Activated naive CD4-positive, alpha-beta T cell treated with anti-CD3 and anti-CD28 coated beads for 36 hours (primary cell): ENCODE results near the gene LSG1. TPM values are rescaled to one million over a fixed set of nuclear protein-coding genes. Genes with fewer than 3 reads are reported as not detected.
A peak's percentile ranks its signal among the peaks of the same experiment; 100 is the strongest.

ENCODE experiments used
- CTCF ChIA-PET: fragments of 350-600 bp; sonication (Branson Sonifier 250); formaldehyde crosslinking; loops from one replicate; lab custom pipeline; 2021; ENCODE audit warnings: antibody characterized with exemption; lab: Charles Lee
- DNase-seq: peaks from one replicate; pipeline ENCODE4 v3.0.0-alpha.2; 2020
- H3K27ac Mint-ChIP-seq: one replicate; pipeline ENCODE4 v1.8.0; 2021; ENCODE audit warnings: mild to moderate bottlenecking, mixed read lengths
- H3K27me3 Mint-ChIP-seq: one replicate; pipeline ENCODE4 v1.8.0; 2021; ENCODE audit warnings: low read depth, mixed read lengths
- H3K36me3 Mint-ChIP-seq: one replicate; pipeline ENCODE4 v1.8.0; 2021; ENCODE audit warnings: low read depth, mixed read lengths
- H3K4me1 Mint-ChIP-seq: one replicate; pipeline ENCODE4 v1.8.0; 2021; ENCODE audit warnings: low read depth, mixed read lengths
- H3K4me3 Mint-ChIP-seq: one replicate; pipeline ENCODE4 v1.8.0; 2021; ENCODE audit warnings: mild to moderate bottlenecking, moderate library complexity, mixed read lengths
- H3K9me3 Mint-ChIP-seq: one replicate; pipeline ENCODE4 v1.8.0; 2021; ENCODE audit warnings: mixed read lengths
- intact Hi-C: fragments of 100-400 bp; cut with micrococcal nuclease; formaldehyde crosslinking; loops from one replicate; pipeline ENCODE4 v1.15.1; 2023
- total RNA-seq, 2 experiments: library from RNA; stranded (reverse); gene quantifications; one replicate each; pipeline ENCODE4 v1.2.3, GENCODE V29; 2021

The LSG1 gene
- 10 to 100 TPM; 26.4 to 27.0 TPM for total RNA-seq

GRCh38 chr3:194671900-194672808 is at the start of gene LSG1:
LSG1 (minus strand) TSS chr3:194672191; CDS start chr3:194672162, 29 bp downstream.
- H3K27me3 Mint-ChIP-seq: no peaks in the 10 kb centered on the region
- H3K9me3 Mint-ChIP-seq: no peaks in the 10 kb centered on the region
- intact Hi-C loops: loop anchor here (1.0 to 10.0 kb wide), 9 partner anchors 13 to 1413 kb away; partner anchors contain the start of genes ACAP2, ATP13A3, FAM43A and PPP1R2
- CTCF ChIA-PET: interaction anchor here (0.5 to 6.4 kb wide), 22 partner anchors 11 to 598 kb away, joined by 3 to 110 read pairs (median 4); partner anchors contain the start of genes FAM43A and XXYLT1
- peak; percentile 94 for DNase-seq
- peaks cover 55% of the 10 kb centered on the region for H3K4me1 Mint-ChIP-seq
- H3K4me3 Mint-ChIP-seq: peak within 1 kb of the TSS; percentile 99
- H3K27ac Mint-ChIP-seq: peak within 1 kb of the TSS; percentile 97
- H3K36me3 Mint-ChIP-seq: peaks cover 5% of the 10 kb centered on the region

DNA sequence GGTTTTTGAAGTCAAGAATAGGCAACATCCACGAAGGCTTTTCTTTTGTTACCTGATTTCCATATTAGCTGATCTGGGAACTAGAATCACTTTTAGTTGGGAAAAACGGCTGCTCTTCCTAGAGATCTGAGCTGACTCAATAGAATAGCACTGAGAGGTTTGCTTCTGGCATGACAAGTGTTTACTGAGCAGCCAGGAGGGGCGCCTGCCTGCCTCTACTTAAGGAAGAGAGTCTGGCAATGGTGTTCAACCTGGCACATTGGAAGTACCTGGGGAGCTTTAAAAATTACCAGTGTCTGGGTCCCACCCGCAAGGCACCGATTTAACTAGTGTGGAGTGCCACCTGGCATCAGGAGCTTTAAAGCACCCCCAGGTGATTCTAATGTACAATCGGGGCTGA is 48.1 kb upstream of the LSG1 start:
- CTCF ChIA-PET: interaction anchor here (0.6 to 2.0 kb wide), 2 partner anchors 33 to 412 kb away, joined by 3 to 6 read pairs; no protein-coding TSS in a partner anchor

GRCh38 chr3:194718079-194718478 is 46.1 kb upstream of the LSG1 start:
- Mint-ChIP-seq H3K9me3 (no peaks in the 10 kb centered on the region), H3K4me1 (no peaks in the 10 kb centered on the region), H3K4me3 (no peak overlapping the region), H3K36me3 (no peaks in the 10 kb centered on the region), H3K27me3 (no peaks in the 10 kb centered on the region), H3K27ac (no peak overlapping the region)
- intact Hi-C loops: no loop called here
- CTCF ChIA-PET: interaction anchor here (1.4 kb wide), 1 partner anchor 48 kb away, joined by 5 read pairs; no protein-coding TSS in a partner anchor
- DNase-seq: no peak

More for the DNA sequence above, 48.1 kb upstream of the LSG1 start:
- Mint-ChIP-seq H3K9me3 (no peaks in the 10 kb centered on the region), H3K27me3 (no peaks in the 10 kb centered on the region), H3K27ac (no peak overlapping the region), H3K4me1 (no peaks in the 10 kb centered on the region), H3K4me3 (no peak overlapping the region), H3K36me3 (no peaks in the 10 kb centered on the region)
- no peak for DNase-seq
- intact Hi-C loops: no loop called here

DNA sequence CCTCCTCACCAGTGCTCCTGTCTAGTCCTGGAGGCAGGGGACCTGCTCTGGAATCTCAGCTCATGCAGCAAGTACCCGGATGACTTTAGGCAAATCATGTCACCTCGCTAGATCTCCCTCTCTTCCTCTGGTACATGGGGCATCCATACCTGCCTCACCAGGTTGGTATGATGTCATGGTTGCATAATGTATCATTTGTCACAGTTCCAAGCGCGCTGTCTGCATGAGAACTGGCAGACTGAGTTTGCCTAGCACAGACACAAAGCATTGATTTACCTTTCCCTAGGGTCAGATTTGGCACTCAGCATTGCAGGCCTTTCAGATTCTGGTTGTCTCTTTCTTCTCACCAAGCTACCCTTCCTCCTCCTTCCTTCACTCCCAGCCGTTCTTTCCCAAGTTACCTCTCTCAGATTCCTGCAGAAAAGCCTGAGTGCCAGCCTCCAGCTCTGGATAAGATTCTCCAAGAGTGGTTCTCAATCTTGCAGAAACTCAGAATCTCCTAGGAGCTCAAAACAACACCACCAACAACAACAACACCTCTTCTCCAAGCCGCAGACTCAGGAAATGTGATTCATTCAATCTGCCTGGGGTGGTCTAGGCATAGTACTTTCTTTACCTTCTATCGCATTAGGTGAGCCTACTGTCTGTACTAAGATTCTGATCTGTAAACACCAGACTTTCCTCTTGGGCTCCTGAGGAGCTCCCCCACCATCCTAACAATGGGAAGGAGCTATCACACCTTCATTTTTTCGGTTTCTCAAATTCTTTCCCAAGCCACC is 43.2 kb upstream of the LSG1 start:
- intact Hi-C loops: no loop called here
- CTCF ChIA-PET: interaction anchor here (1.0 kb wide), 1 partner anchor 28 kb away, joined by 4 read pairs; no protein-coding TSS in a partner anchor
- H3K27ac Mint-ChIP-seq: no peak overlapping the region
- H3K27me3 Mint-ChIP-seq: no peaks in the 10 kb centered on the region
- no peak for DNase-seq
- no peaks in the 10 kb centered on the region for H3K4me1 Mint-ChIP-seq
- H3K9me3 Mint-ChIP-seq: no peaks in the 10 kb centered on the region
- no peaks in the 10 kb centered on the region for H3K36me3 Mint-ChIP-seq
- no peak overlapping the region for H3K4me3 Mint-ChIP-seq

DNA sequence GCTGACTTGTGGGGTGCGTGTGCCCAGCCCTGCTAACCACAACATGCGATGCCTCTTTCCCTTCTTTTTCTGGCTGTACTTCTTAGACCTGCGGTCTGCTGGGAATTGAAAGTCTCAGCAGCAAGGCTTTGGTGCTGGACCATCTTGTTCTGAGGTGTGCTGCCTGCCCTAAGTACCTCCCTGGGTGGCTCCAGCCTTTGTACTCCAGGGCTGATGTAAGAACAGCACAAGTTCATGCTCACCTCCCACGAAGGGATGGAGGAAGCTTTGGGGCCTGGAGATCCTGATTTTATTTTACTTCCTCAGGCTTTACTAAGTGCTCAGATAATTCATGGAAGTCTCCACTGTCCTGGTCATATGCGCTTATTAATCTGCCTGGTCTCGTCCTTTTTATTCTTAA is 42.6 kb upstream of the LSG1 start:
- Mint-ChIP-seq H3K4me1 (no peaks in the 10 kb centered on the region), H3K27me3 (no peaks in the 10 kb centered on the region), H3K4me3 (no peak overlapping the region), H3K36me3 (no peaks in the 10 kb centered on the region), H3K27ac (no peak overlapping the region), H3K9me3 (no peaks in the 10 kb centered on the region)
- CTCF ChIA-PET: no interaction called here
- no peak for DNase-seq
- intact Hi-C loops: no loop called here

DNA sequence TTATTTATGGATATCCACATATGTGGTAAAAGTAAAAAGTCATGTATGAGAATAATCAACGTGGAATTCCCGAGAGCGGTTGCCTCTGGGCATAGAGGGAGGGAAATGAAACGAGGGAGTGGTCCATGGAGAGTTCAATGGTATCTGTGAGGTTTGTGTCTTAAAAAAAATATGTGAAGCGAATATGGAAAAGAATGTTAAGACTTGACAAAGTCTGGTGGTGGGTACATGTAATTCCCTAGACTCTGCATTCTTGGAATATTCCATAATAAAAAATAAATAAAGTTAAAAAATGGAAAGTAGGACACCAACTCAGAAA is 42.1 kb upstream of the LSG1 start:
- CTCF ChIA-PET: interaction anchor here (0.6 kb wide), 1 partner anchor 234 kb away, joined by 3 read pairs; no protein-coding TSS in a partner anchor
- Mint-ChIP-seq H3K36me3 (no peaks in the 10 kb centered on the region), H3K4me1 (no peaks in the 10 kb centered on the region), H3K4me3 (no peak overlapping the region), H3K27ac (no peak overlapping the region), H3K27me3 (no peaks in the 10 kb centered on the region), H3K9me3 (no peaks in the 10 kb centered on the region)
- DNase-seq: no peak
- intact Hi-C loops: no loop called here

- CTCF ChIA-PET: interaction anchor here (0.6 kb wide), 1 partner anchor 235 kb away, joined by 3 read pairs; no protein-coding TSS in a partner anchor
- Mint-ChIP-seq H3K36me3 (no peaks in the 10 kb centered on the region), H3K27me3 (no peaks in the 10 kb centered on the region), H3K9me3 (no peaks in the 10 kb centered on the region), H3K4me3 (no peak overlapping the region), H3K4me1 (no peaks in the 10 kb centered on the region), H3K27ac (no peak overlapping the region)
- no peak for DNase-seq
- intact Hi-C loops: no loop called here
Observed at GRCh38 chr3:194713299-194714136, 41.5 kb upstream of the LSG1 start.

DNA sequence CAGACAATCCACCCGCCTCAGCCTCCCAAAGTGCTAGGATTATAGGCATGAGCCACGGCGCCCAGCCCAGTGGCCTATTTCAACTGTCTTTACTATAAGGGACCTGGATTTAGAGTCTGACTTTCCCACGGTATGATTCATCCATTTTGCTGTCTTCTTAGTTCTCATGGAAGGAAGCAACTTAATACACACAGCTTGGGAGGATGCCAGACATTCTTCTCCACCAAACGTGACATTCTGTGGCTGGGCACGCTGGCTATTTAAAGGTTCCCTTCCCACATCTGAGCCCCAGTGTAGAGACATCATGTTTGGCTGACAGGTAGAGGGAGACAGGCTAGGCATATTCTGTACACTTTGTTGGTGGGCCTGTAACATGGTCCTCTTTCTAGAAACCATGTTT is 39.9 kb upstream of the LSG1 start:
- Mint-ChIP-seq H3K4me3 (no peak overlapping the region), H3K36me3 (no peaks in the 10 kb centered on the region), H3K4me1 (no peaks in the 10 kb centered on the region), H3K9me3 (peaks cover 4% of the 10 kb centered on the region), H3K27ac (no peak overlapping the region), H3K27me3 (no peaks in the 10 kb centered on the region)
- no peak for DNase-seq
- CTCF ChIA-PET: no interaction called here
- intact Hi-C loops: no loop called here

DNA sequence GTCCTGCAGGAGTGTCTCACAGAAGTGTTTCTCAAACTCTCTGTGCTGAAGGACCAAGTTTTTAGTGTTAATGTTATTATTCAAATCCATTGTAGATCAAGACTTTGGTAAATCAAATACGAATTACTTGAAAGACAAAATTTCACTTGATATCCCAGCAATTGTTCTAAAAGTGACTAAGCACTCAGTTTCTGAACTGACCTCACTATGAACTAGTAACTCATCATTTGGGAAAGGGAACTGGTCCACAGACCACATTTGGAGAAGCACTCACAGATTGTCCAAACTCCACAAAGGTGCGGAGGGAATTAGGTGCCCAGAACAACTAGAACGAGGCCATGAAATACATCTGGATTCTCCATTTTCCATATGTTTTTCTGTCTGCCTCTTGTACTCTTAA is 39.3 kb upstream of the LSG1 start:
- no peak overlapping the region for H3K4me3 Mint-ChIP-seq
- CTCF ChIA-PET: no interaction called here
- intact Hi-C loops: no loop called here
- no peaks in the 10 kb centered on the region for H3K4me1 Mint-ChIP-seq
- H3K9me3 Mint-ChIP-seq: peaks cover 4% of the 10 kb centered on the region
- no peaks in the 10 kb centered on the region for H3K27me3 Mint-ChIP-seq
- H3K27ac Mint-ChIP-seq: no peak overlapping the region
- no peak for DNase-seq
- H3K36me3 Mint-ChIP-seq: no peaks in the 10 kb centered on the region

- CTCF ChIA-PET: no interaction called here
- H3K4me1 Mint-ChIP-seq: no peaks in the 10 kb centered on the region
- no peaks in the 10 kb centered on the region for H3K27me3 Mint-ChIP-seq
- peaks cover 4% of the 10 kb centered on the region for H3K9me3 Mint-ChIP-seq
- no peak overlapping the region for H3K27ac Mint-ChIP-seq
- intact Hi-C loops: no loop called here
- no peak for DNase-seq
- H3K36me3 Mint-ChIP-seq: no peaks in the 10 kb centered on the region
- H3K4me3 Mint-ChIP-seq: no peak overlapping the region
Observed at GRCh38 chr3:194707147-194707540, 35.2 kb upstream of the LSG1 start.

DNA sequence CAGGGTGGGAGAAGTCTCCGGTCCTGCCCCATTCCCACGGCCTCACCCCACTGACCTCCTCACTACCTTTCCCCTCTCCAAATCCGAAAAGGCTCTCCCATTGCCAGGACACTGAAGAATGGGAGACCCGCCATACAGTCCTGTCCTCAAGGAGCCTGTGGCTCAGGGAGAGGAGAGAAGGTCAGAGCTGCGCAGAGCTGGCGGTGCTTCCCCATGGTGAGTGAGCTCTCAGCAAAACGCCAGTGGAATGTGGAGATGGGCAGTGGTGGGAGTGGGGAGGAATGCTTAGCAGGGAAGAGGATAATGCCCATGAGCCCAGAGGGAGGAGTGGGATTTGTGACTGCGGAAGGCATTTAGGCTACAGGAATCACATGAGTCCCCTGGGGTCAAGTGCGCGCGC is 33.8 kb upstream of the LSG1 start:
- Mint-ChIP-seq H3K27ac (no peak overlapping the region), H3K9me3 (peaks cover 4% of the 10 kb centered on the region), H3K4me3 (no peak overlapping the region), H3K27me3 (no peaks in the 10 kb centered on the region), H3K4me1 (no peaks in the 10 kb centered on the region), H3K36me3 (no peaks in the 10 kb centered on the region)
- CTCF ChIA-PET: interaction anchor here (0.6 kb wide), 1 partner anchor 39 kb away, joined by 3 read pairs; no protein-coding TSS in a partner anchor
- no peak for DNase-seq
- intact Hi-C loops: no loop called here
